ENCODE data around the gene EPC1.

DNA sequence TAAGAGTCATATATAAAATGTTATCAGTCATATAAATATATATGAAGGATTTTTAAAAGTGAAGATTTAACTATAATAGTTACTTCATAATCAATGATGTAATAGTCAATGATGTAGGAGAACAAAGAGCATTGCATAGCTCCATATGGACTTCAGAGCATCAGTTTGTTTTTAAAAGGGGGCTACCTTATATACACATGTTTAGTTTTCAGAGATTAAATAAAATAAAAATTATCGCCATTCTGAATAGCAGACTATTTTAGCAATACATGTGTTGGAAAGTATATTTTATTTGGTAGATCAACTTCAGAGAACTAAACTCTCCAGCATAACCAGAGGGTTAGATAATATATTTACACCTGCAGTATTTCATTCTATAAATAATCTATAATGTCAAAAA, 29.1 kb upstream of the EPC1 start:
- TF ChIP-seq, protein P1, sequence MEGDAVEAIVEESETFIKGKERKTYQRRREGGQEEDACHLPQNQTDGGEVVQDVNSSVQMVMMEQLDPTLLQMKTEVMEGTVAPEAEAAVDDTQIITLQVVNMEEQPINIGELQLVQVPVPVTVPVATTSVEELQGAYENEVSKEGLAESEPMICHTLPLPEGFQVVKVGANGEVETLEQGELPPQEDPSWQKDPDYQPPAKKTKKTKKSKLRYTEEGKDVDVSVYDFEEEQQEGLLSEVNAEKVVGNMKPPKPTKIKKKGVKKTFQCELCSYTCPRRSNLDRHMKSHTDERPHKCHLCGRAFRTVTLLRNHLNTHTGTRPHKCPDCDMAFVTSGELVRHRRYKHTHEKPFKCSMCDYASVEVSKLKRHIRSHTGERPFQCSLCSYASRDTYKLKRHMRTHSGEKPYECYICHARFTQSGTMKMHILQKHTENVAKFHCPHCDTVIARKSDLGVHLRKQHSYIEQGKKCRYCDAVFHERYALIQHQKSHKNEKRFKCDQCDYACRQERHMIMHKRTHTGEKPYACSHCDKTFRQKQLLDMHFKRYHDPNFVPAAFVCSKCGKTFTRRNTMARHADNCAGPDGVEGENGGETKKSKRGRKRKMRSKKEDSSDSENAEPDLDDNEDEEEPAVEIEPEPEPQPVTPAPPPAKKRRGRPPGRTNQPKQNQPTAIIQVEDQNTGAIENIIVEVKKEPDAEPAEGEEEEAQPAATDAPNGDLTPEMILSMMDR (conservative IDR thresholded peaks at IDR 0.05 in 1 of 2, IDR thresholded peaks at IDR 0.05 in 1 of 2; ENCODE audit: low read depth in 1 of 2, low read length in 2 of 2) = no peak
- no peak for TF ChIP-seq EZH2 (IDR thresholded peaks at IDR 0.05; ENCODE audit: low read length, missing control alignments)
